ENCODE results near the gene NR5A1. TPM values are rescaled to one million over a fixed set of nuclear protein-coding genes. Genes with fewer than 3 reads are reported as not detected.

NR5A1 gene
- total RNA-seq, 1 donor from 2014 or later: not detected

DNA sequence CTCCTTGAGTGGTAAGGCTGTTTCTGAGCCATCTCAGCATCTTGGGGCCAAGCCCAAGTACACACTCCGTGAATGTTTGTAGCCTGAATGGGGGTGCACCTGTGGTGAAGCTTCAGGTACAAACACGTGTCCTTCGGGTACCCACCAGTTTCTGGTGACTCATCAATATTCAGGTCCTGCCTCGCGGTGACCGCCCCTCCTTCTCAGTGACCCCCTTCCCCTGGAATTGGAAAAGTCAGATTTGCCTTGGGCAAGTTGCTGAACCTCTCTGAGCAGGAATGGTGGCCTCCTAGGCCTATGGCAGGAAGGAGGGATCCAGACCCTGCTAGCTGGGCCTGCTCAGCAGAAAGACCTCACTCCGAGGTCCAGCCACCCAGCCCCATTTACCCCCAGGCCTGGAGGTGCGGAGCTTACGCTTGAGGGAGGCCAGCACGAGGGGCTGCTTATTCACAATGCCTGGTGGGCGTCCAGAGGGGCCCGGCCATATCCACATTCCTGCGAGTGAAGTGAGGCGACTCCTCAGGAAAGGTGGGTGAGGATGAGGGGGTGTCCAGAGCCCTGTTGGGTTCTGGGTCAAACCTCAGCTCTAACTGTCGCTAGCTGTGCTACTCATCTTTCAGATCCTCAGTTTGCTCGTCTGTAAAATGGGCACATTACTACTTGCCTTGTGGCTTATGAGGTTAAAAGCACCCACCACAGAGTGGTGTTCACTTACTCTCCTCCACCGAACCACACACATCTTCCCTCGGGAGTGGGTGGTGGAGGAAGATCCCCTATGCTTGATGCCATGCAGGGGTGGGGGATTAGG lies 49.9 kb downstream of the NR5A1 start:
- ATAC-seq: no peak

DNA sequence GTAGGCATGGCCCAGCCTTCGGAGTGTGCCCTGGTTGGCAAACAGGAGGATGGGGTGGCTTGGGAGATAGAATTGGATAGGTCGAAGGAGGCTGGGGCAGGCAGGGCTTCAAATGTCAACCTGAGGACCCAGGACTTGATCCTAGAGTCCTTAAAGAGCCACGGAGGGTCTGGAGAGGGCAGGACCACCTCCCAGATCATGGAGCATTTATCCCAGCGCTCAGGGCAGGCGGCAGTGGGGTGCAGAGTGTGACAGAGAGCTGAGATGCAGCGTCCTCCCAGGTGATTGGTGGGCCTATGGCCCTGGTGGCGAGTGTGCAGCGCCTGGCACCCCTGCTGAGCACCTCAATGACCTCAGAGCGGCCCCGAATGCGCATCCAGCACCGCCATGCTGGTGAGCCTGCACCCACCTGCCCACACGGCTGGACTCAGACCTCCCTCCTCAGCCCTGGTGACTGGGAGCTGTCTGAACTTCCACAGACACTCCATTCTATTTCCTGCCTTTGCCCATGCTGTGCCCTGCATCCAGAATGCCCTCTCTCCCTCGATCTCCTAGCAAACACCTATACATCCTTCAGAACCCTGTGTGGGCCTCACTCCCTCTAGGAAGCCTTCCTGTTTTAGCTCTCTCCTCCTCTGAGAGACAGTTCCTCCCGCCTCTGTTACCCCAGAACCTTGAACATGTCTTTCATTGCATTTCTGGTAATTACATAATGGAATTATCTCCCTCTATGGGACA lies 50.7 kb downstream of the NR5A1 start:
- no peak for ATAC-seq

DNA sequence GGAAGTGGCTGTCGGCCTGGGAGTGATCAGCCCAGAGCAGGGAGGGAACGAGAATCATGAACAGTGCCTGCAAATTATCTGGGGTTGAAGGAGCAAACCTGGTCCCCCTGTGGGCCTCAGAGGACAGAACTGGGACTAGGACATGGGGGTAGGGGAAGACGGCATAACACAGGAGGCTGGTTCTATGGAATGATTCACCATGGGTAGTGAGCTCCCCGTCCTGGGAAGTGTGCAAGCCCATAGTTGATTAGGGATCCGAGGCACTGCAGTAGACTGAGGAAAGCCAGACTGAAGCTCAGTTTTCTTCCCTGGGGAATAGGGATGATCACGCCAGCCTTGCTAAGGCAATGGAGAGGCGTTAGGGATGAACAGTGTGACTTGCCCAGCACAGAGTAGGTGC lies 51.4 kb downstream of the NR5A1 start:
- no peak for ATAC-seq

DNA sequence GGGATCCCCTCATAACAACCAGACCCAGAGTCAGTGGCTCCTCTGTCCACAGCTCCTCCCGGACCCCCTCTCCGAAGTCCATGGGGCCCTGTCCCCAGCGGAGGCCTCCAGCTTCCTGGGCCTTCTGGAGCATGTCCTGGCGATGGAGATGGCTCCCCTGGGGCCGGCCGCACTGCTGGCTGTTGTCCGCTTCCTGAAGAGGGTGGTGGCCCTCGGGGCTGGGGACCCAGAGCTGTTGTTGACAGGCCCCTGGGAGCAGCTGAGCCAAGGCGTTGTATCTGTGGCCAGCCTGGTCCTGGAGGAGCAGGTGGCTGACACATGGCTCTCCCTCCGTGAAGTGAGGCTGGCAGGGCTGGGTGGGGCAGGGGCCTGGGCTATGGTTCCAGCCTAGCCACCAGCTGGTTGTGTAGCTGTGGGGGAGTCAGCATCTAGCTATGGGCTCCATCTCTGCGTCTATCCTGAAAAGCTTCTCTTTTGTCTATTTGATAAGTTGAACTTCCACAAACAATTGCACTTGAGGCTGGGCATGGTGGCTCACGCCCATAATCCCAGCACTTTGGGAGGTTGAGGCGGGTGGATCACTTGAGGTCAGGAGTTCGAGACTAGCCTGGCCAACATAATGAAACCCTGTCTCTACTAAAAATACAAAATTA lies 52.3 kb downstream of the NR5A1 start:
- no peak for ATAC-seq

DNA sequence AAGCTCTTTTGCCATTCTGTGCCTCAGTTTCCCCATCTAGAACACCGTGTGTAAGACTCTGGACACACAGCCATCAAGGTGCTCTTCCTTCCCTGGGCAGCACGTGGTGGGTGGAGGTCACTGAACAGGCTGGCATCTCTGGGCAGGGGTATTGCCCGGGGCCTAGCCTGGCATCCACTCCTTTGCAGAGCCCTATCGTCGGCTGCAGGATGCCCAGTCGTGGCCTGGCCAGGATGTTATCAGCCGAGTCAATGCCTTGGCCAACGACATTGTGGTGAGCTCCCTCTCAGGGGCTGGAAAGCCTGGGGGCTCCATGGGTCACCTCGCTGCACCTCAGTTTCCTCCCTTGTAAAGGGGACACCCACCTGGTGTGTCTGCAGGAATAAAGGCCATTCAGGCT lies 52.9 kb downstream of the NR5A1 start:
- no peak for ATAC-seq

DNA sequence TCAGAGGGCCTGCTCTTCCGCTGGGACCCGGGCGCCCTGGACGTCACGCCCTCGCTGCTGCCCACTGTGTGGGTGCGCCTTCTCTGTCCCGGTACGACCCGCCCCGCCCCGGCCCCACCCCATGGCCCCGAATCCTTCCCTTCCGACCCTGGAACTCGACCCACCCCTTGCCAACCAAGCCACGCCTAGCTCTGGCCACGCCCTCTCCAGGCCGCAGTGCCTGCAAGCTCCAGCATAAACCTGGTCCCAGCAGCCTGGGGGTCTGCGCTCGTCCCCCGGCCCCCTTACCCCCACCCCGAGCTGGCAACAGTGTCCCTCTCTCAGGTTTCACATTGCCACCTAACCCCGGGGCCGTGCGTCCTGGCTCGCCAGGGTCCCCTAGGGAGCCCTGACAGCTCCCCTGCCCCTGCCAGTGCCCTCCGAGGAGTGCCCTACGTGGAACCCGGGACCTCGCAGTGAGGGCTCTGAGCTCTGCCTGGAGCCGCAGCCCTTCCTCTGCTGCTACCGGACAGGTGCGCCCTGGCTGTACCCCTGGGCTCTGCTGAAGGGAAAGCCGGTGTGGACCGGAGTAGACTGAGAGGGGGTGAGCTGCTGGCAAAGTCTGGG lies 53.5 kb downstream of the NR5A1 start:
- no peak for ATAC-seq

DNA sequence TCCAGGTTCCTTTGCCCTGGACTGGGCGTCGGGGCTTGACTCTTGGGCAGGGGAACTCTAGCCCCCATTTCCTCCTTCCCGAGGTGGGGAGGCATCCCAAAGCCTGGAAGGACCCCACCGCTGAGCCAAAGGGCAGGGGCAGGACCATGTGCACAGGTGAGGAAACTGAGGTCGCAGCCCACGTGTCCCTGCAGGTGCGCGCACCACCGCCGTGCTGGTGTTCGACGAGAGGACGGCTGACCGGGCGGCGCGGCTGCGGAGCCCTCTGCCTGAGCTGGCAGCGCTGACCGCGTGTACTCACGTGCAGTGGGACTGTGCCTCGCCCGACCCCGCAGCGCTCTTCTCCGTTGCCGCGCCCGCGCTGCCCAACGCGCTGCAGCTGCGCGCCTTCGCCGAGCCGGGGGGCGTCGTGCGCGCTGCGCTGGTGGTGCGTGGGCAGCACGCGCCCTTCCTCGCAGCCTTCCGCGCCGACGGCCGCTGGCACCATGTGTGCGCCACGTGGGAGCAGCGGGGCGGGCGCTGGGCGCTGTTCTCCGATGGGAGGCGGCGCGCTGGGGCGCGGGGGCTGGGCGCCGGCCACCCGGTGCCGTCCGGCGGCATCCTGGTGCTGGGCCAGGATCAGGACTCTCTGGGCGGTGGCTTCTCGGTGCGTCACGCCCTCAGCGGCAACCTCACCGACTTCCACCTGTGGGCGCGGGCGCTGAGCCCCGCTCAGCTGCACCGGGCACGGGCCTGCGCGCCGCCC lies 54.2 kb downstream of the NR5A1 start:
- peak; percentile 68 for ATAC-seq

DNA sequence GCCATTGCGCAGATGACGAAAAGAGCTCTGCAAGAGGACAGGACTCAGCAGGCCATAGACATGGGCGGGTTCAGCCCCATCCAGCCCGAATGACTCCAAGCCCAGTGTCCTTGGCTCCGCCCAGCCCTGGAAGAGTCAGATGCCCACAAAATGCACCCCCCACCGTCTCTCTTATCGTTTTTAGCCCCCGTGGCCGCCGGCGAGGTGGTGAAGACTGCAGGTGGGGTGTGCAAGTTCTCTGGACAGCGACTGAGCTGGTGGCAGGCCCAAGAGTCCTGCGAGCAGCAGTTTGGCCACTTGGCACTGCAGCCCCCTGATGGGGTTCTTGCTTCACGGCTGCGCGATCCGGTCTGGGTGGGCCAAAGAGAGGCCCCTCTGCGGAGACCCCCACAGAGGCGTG lies 54.9 kb downstream of the NR5A1 start:
- peak; percentile 68 for ATAC-seq

DNA sequence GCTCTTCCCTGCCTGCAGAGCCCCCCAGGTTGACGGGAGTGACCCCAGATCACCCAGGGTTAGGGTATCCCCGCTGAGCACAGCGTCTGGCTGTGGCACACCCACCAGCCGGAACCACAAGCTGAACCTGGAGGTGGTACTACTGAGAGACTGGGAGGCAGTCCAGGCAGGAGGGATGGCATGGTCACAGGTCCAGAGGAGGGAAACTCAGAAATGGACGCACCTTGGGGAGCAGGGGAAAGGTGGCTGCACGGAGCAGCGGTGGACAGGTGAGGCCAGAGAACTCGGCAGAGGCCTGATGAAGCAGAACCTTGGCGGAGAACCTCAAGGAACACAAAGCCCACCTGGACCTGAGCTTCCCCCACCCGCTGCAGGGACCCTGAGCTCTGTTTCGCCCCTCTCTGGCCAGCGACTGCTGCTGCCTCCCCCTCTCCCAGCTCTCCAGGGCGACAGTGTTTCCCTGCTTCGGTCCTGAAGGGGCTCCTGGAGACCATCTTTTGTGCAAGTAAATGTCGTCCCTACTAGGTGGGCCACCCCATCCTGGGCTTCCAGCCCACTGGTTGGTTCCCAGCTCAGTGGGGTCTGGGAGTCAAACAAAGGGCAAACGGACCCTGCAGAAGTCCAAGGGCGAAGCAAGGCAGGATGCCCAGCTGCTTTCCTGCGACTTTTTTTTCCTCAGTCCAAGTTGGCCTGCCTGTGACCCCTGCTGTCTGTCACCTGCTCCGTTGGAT lies 56.1 kb downstream of the NR5A1 start:
- ATAC-seq: no peak

DNA sequence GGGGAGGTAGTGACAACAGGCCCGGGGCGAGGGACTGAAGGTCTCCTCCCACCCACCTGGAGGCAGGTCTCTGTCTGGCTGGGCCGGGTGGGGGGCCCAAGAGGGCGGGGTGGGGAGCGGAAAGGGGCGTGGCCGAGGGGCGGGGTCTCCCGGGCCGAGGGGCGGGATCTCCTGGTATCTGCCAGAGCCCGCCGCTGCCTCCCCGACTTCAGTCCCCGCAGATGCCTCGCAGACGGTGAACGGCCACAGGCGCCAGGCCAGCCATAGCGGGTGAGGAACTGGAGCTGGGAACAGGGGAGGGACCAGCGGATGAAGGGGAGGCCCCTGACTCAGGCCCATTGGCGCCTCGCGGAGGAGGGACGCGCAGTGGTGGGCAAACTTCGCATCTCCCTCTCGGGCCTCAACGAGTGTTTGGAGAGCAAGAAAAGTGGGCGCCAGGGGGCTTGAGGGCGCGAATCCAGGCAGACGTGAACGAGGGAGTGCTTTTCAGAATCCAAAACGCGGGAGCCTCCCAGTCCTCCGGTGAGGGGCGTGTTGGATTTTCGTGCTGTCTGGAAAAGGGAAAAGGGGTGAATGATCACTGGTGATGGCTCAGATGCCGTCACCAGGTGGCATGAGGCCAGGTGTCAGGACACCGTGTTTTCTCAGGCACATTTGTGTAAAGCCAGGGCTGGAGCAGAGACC lies 56.8 kb downstream of the NR5A1 start, which contains the start of gene ADGRD2:
TSS of gene ADGRD2 (plus strand) at position 211 of the 684 bp plus-strand sequence. CDS start 1,216 bp downstream, outside the sequence.
- ATAC-seq: no peak

DNA sequence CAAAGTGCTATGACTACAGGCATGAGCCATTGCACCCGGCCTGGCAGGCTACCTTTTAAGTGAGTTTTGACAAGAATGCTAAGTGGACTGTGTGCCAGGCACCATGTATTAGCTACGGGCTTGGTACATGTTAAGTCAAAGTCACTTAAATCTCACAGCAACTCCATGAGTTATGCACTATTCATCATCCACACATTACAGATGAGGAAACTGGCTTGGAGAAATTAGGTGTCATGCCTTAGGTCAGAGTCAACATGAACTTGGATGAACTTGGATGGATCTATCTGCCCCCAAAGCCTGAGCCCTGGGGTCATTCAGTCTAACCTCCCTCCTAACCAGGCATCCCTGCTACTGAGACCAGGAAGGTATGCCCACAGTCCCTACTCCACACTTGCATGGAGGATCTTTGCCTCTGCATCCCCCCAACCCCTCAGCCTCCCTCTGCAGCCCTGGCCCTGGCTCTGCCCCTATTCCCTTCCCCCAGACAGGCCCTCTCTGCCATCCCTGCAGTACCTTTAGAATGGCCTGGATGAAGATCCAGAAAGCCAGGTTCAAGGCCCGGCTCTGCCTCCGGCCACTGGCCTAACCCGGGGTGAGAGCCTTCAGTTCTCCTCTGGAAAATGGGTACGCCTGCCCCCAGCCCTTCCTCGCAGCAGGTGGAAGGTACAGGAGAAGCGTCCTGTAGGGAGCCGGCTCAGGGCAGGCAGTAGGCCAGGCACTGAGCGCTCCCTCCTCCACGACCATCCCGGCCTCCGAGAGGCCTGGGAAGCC lies 57.6 kb downstream of the NR5A1 start:
- peak; percentile 32 for ATAC-seq

DNA sequence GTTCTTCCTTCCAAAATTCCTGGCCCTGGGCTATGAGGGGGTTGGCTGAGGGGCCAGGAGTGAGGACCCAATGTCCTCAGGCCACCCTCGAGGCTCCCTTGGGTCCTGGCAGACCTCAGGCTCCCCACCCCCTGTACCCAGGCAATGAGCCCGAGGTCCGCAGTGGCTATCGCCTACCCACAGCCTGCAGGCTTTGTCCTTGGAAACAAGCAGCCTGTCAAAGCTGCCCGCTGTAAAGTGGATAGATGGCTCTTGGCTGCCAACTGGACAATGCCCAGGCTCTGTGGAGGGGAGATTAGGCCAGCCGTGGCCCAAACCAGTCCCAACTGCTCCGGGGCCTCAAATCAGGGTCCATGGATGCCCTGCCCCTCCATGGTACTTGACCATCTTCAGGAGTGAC lies 59.2 kb downstream of the NR5A1 start:
- no peak for ATAC-seq

DNA sequence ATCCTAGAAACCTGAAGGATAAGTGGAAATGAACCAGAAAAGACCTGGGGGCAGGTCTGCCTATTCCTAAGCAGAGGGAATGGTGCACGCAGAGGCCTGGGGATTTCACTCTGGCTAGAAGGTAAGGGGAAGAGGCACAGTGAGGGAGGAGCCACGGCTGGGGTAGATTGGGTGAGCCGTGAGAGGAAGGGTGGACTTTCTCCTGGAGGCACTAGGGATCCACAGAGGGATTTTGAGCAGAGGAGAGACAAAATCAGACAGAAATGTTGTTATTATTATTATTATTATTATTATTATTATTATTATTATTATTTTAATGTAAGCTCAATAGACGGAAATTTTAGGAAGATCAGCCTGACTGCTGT lies 59.9 kb downstream of the NR5A1 start:
- ATAC-seq: no peak

DNA sequence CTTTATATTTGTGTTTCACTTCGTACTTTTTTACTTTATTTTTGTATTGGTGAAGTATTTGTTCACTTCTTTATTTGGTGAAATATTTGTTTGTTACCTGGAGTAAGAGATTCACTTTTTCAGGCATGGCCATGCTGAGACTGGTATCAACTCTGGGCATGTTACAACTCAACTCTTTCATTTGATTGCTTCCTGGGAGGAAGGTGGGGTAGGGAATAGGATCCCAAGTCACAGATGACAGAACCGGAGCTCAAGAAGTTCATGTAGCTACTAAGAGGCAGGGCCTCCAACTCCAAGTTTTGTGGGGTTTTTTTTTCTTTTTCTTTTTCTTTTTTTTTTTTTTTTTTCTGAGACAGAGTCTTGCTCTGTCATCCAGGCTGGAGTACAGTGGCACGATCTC lies 63.0 kb downstream of the NR5A1 start:
- peak; percentile 55 for ATAC-seq

DNA sequence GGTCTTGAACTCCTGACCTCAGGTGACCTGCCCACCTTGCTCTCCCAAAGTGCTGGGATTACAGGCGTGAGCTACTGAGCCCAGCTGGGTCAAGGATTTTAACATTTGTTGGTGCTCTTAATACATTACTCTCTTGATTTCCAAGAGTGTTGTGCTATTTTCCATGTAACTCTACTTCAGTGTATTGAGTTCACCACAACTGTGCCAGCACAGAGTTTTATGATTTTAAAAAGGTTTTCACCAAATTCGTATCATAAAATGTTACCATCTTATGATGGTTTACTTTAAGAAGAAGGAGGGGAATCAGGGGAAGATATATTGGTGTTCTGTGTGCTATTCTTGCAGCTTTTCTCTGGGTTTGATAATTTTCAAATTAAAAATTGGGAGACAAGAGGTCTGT lies 63.6 kb downstream of the NR5A1 start:
- no peak for ATAC-seq

DNA sequence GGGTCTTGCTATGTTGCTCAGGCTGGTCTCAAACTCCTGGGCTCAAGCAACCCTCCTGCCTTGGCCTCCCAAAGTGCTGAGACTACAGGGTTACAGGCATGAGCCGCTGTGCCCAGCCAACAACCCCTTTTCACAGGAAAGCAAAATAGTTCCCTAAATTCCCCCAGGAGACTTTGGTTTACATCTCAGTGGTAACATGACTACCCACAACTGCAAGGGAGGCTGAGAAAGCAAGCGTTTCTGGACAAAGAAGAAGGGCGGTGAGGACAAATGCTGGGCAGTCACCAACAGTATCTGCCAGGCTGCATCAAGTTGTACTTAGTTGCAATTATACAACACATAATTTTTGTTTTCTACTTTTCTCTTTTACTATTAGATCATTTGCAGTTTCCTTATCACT lies 64.4 kb downstream of the NR5A1 start:
- ATAC-seq: no peak

DNA sequence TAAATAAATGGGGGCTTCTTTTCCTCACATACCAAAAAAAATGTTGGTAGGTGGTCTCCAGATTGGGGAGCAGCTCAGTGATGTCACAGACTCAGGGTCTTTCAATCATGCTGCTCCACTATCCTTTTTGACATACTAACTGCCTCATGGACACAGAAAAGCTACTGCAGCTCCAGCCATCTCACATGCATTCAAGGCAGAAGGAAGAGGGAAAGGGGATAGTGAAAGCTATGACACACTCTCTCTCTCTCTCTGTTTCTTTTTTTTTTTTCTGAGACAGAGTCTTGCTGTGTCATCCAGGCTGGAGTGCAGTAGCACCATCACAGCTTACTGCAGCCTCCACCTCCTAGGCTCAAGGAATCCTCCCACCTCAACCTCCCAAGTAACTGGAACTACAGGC lies 64.8 kb downstream of the NR5A1 start:
- no peak for ATAC-seq

DNA sequence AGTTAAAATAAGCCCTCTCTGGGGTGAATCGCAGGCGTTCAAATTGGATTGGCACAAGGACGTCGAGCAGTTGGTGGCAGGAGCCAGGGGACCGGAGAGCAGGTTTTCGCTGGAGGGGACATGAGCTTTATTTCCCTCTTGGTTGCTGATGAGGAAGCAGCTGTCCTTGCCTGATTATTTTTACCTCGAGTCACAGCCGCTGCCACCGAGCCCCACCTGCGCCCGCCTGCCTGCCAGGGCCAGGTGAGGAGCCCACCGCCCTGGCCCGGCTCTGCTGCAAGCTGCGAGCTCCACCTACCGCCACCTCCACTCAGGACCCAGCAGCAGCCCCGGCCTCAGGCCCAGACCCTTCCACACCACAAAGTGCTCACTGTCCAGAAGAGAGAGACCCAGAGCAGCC lies 65.9 kb downstream of the NR5A1 start:
- no peak for ATAC-seq

DNA sequence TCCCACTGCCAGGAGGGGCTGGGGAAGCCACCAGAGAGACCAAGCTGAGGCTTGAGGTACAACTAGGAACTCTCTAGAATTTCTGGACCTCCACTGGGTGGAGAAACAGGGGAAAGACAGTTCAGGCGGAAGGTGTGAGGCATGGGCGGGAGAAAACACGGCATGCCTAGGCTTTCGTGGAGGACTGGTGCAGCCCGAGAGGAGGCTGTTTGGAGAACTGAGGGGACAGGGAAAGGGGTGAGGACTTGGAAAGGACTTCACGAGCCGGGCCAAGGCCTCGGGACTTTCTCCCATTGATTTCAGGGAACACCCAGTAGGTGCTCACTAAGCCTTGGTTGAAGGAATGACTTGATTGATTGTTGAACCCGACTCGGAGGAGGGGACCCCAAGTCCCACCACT lies 66.4 kb downstream of the NR5A1 start:
- no peak for ATAC-seq

DNA sequence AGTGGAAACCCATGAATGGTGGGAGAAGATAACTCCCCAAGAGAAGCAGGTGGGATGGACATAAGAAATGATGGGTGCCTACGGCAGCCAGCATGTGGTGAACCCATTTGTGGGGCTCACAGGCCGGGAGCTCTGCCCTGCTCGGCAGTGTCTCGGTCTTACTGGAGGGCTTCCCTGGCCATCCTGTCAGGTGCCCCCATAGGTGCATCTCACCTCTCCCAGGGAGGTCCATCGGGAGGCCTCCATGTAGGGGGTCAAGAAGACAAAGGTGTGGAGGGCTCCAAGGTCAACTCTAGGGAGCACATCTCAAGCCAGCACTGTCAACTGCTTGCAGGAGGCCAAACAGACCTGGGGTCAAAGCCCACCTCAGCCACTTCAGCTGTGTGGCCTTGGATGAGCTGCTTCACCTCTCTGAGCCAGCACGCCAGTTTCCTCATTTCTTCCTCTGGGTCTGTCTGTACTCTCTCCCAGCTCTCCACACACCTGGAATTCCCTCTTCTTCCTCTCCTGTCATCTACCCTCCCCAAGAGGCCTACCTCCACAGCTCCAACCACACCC lies 67.4 kb downstream of the NR5A1 start:
- peak; percentile 8 for ATAC-seq
